GM18499 (cell line): Measurements from ENCODE around the gene EHBP1L1.

Experiments
- ATAC-seq: cut with Tn5 transposase; IDR thresholded peaks from one replicate; pipeline ENCODE4 v1.9.1; 2021; ENCODE audit warnings: moderate number of reproducible peaks; ENCODE audit not compliant: insufficient read depth, unreplicated experiment

Gene EHBP1L1

DNA sequence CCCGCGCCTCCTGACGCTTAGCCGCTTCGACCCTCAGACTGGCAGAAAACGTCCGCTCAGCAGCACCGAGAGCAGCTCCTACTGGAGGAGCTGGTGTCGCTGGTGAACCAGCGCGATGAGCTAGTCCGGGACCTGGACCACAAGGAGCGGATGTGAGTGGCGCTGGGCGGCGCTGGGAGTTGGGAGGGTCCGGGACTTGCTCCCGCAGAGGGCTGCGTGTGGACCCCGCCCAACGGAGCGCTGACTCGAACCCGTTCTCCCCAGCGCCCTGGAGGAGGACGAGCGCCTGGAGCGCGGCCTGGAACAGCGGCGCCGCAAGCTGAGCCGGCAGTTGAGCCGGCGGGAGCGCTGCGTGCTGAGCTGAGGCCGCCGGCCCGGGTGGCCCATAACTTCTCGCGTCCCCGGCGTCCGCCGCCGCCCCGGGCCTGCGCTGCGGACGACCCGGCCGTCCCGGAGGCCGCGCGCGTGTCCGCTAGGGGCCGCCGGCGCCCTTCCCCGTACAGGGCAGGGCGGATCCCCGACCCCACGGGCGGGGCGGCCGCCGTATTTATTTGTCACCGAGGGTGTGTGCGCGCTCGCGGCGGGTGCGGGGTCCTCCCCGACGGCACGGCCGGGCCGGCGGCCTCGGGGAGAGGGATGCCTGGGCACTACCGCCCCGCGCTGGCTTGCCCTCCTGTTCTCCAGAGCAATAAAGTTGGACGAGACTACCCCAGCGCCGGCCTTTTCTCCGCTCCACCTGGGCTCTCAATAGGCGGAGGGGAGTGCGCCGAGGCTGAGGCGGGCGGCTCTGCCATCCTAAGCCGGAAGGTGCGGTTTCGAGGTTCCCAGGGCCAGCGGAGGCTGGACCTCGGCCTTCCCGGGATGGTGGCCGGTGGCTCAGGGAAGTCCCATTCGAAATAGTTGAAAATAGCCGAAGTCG, 16.3 kb downstream of the EHBP1L1 start:
- ATAC-seq, result no peak

DNA sequence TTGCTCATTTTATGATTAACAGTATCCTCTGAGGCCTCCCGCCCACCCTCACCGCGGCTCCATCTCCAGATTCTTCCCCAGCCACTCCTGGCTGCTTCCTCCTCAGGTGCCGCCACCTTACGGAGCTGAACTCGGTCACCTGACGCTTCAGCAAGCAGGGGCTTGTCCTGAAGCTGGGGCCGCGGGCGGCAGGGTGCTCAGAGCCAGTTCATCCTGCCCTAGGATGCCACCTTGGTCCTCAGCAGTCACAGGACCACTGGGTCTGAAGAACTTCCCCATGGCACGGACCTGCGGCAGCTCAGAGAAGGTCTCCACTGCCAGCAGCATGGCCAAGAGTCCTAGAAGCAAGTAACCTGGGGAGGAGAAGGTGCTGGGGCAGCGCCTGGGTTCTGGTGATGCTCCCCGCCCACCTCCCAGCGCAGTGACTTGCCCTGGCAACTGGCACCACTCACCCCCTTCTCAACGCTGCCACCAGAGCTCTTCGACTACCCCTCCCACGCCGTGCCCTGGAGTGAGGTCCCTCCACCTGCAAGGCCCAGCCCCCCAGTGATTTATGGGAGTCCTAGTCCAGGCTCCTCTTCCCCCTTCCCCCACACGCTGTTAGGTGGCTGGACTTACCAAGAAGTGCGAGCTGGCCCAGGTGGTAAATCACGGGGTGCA, 17.1 kb downstream of the EHBP1L1 start:
- no peak for ATAC-seq

DNA sequence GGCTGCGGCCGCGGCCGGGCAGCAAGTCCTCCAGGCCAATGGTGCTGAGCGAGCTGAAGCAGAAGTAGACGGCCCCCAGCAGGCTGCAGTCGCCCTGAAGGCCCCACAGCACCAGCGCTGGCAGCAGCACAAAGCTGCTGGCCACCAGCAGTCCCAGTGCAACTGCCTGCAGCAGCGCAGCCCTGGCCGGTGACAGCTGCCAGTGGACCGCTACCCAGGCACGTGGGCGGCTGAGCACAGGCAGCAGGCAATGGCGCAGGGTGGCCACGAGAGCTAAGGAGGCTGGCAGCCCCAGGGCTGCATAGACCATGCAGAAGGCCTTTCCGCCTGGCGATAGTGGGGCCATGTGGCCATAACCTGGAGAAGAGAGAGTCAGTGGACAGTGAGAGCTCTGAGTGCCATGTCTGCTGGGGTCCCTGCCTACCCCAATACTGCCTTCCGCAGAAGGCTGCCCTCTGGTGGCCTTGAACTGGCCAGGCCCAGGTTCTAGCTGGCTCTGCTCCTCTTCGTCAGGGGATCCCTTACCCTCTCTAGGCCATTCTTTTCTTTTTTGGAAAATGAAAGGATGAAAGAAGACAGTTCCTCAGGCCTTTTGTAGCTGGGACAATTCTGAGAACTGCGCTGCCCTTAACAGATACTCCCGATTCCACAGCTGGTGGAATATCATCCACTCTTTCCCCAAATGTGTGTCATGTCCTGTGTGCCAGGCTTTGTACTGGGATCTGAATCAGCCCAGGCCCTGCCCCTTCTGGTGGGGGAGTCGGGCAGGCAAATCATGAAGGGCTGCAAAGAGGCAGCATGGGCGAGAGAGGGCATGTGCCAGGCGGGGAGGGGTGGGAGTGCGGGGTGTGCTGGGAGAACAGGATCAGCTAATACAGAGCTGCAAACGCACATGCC, 17.9 kb downstream of the EHBP1L1 start:
- no peak for ATAC-seq

- ATAC-seq, result no peak
Measured at GRCh38 chr11:65595131-65595530, 19.3 kb downstream of the EHBP1L1 start.

DNA sequence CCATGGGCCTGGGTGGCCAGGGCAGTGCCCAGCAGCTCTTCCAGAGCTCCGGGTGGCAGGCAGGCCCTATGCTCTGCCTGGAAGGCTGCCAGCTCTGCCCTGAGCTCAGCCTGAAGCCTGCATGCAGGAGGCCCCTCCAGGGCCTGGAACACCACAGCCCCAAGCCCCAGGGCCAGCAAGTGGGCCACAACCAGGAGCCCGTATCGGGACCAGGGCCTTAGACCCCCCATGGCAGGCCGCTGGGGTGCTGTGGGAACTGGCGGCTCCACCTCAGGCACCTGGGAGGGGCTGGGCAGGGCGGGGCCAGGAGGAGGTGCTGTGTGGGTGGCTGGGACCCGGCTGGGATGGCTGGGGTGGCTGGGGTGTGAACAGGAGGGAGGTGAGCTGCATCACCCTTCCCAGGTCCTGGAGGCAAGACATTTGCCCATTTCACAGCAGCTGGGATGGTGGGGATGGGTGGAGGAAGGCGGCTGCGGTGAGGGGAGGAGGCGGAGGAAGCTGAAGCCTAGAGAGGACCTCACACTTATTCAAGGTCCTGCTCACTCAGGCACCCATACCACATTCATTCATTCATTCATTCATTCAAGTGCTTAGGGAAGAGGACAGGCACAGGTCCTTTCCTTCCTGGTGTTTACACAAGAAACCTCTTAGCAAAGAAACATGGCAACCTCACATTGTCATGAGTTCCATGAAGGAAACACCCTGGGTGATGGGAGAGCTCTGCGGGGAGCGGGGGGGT, 19.9 kb downstream of the EHBP1L1 start, which contains the start of gene KCNK7:
Gene KCNK7 (minus strand): TSS at position 258 of the 739 bp plus-strand sequence. CDS start 28 bp downstream, at position 230.
- no peak for ATAC-seq

DNA sequence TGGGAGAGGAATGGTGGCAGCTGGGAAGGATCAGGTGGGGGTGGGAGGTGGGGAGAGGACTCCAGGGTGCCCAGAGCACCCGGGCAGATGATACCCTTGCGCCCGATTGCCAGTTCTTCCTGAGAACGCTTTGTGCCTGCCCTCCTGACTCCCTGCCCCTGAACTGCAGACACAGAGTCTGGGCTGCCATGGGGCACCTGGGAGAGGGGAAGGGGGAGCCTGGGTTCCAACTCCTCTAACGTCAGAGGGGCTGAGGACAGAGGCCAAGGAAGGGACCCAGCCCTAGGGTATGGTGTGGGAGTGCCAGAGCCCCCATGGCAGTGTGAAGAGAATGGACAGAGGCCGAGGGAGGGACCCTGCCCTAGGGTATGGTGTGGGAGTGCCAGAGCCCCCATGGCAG, 20.7 kb downstream of the EHBP1L1 start:
- ATAC-seq, result no peak

GRCh38 chr11:65598258-65598699, 22.4 kb downstream of the EHBP1L1 start:
- no peak for ATAC-seq

DNA sequence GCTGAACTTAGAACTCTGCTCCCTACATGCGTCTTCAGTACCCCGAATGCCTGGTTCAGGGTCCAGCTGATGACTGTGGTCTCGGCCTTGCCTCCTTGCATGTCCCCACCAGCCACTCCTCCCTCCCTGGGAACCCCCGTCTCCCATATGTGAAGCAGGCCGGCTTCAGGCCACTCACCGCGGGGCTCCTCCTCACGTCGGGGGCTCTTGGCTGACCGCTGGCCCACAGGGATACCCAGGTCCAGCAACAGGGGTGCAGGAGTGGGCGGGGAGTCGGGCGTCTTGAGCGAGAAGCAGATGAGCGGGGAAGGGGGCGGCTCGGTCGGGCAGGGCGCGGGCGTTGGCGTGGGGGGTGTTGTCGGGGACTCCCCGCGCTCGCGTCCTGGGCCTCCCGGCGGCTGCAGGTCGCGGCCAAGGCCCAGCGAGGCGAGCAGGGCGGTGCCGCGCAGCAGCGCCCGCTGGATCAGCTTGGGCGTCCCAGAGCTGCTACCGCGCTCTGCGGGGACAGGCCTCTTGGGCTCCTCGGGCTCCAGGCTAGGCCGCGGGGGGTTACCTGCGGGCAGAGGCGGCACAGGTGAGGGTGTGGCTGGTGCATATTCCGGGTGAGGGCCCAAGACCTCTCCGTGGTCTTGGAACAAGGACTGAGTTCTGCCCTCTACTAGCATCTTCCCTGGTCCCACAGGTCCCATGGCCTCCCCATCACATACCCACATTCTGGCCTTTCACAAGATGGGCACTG, 23.5 kb downstream of the EHBP1L1 start:
- no peak for ATAC-seq

- no peak for ATAC-seq
Measured at GRCh38 chr11:65599955-65600246, 24.0 kb downstream of the EHBP1L1 start.

- no peak for ATAC-seq
Measured at GRCh38 chr11:65604258-65604657, 28.4 kb downstream of the EHBP1L1 start.

- no peak for ATAC-seq
Measured at GRCh38 chr11:65606876-65607613, 31.2 kb downstream of the EHBP1L1 start.

- no peak for ATAC-seq
Measured at GRCh38 chr11:65607614-65608426, 32.0 kb downstream of the EHBP1L1 start.

DNA sequence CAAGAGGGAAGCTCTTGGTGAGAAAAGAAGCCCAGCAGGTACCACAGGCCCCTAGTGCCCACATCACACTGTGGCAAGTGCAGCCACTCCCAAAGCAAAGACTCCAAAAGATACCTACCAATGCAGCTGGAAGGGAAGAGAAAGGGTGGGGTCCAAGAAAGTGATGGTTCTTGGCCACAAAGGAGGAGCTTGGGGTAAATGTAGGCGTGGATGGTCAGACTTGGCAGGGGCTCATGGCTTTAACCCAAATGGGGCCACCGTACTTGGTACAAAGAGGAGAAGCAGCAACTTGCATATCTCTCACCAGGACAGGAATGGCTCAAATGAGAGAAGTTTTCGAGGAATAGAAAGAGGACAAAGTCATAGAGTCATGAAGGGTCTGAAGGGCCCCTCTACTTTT, 33.4 kb downstream of the EHBP1L1 start:
- ATAC-seq, result no peak

GRCh38 chr11:65609665-65610064, 33.8 kb downstream of the EHBP1L1 start:
- no peak for ATAC-seq

DNA sequence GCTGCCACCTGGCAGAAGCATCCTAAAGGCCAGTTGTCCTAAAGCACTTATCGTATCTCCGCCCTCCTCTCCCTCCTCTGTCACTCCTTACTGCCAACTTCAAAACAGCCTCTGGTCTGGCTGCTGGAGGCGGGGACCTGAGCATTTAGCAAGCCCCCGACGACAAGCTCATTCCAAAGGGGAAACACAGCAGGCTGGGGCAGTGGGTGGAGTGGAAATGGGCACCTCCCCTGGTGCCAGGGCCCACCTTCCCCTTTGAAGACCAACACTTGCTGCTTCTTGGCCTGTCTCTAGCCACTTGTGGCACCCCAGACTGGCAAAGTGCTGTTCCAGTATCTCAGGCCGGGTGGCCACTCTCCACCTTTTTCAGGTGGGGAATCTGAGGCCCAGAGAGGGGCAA, 34.6 kb downstream of the EHBP1L1 start:
- no peak for ATAC-seq

DNA sequence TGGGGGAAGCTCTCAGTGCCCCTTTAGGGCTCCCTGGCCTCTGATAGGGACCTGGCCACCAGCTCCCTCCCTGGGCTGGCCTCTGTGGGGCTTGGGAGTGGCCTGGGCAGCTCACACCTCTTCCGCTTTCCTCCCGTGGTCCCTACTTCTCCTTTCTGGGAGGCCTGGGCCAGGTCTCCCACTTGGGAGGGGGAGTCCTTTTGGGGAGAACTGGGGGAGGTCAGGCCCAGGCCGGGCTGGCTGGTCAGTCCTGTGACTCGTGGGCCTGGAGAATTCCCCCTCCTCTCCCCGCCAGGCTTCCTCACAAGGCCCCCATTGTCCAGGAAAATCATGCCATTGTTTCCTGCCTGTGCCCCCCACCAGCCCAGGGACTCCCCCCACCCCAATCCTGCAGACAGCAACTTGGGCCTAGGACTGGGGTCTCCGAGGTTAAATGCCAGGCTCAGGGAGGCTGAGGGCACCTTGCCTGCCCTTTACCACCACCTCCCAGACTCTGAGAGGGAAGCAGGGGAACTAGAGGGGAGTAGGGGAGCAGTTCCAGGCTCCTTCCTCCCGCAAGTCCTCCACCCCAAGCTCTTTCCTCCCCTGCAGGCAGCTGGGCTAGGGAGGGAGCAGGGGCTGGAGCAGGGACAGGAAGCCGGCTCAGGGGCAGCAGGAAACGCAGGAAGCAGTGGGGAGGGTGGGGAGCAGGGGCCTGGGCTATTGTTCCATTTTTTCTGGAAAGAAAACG, 35.3 kb downstream of the EHBP1L1 start:
- ATAC-seq, result no peak
